Astrocyte of the spinal cord (primary cell): Measurements from ENCODE around the gene KLRC3.

Experiments used
- DNase-seq: peaks from one replicate; pipeline ENCODE4 v3.0.0; 2011; ENCODE audit warnings: low read depth, low spot score
- H3K4me3 ChIP-seq: 2 replicates; pipeline ENCODE4 v1.5.1; 2011; ENCODE audit warnings: low read depth, mild to moderate bottlenecking, low read length, moderate library complexity
- CTCF ChIP-seq: IDR thresholded peaks from 2 replicates; pipeline ENCODE4 v1.5.1; 2012; ENCODE audit warnings: low read depth, mild to moderate bottlenecking, low read length, inconsistent platforms
- in situ Hi-C: cut with HindIII; loops from 2 replicates; pipeline ENCODE4 v1.10.0; 2017; ENCODE audit warnings: low sequenced_read_pairs

The KLRC3 gene

GRCh38 chr12:10409392-10409791, 11.0 kb downstream of the KLRC3 start, which contains the start of gene KLRC4:
TSS of gene KLRC4 (minus strand) at chr12:10409757. CDS start at chr12:10409575, 182 bp downstream.
- DNase-seq: peak; percentile 67
- H3K4me3 ChIP-seq: no peak within 1 kb of the TSS
- in situ Hi-C loops: no loop called here

GRCh38 chr12:10408842-10409241, 11.6 kb downstream of the KLRC3 start:
- TF ChIP-seq CTCF: no peak
- H3K4me3 ChIP-seq: no peak overlapping the region
- no peak for DNase-seq
- in situ Hi-C loops: no loop called here

More at GRCh38 chr12:10409392-10409791, 11.0 kb downstream of the KLRC3 start, which contains the start of gene KLRC4:
- no peak for TF ChIP-seq CTCF

- in situ Hi-C loops: no loop called here
- TF ChIP-seq CTCF: no peak
- no peak overlapping the region for H3K4me3 ChIP-seq
- no peak for DNase-seq
Observed at GRCh38 chr12:10406725-10407124, 13.7 kb downstream of the KLRC3 start.

DNA sequence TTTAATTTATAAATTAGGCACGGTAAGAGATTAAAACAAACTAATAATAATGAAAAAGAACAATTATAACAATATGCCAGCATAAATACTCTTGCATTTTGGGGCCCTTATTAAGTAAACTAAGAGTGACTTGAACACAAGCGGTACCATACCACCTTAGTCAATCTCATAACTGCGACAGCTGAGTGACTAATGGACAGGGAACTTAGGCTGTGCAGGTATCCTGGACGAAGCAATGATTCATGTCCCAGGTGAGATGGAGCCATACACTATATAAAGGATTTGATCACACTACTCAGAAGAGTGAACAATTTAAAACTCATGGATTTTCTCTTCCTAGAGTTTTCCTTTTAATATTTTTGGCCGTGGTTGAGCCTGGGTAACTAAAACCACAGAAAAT, 15.1 kb downstream of the KLRC3 start:
- H3K4me3 ChIP-seq: no peak overlapping the region
- in situ Hi-C loops: no loop called here
- no peak for TF ChIP-seq CTCF

GRCh38 chr12:10404798-10405197, 15.6 kb downstream of the KLRC3 start:
- no peak overlapping the region for H3K4me3 ChIP-seq
- in situ Hi-C loops: no loop called here
- DNase-seq: no peak
- no peak for TF ChIP-seq CTCF

More for the DNA sequence above, 15.1 kb downstream of the KLRC3 start:
- no peak for DNase-seq

GRCh38 chr12:10400829-10401228, 19.6 kb downstream of the KLRC3 start:
- no peak for DNase-seq
- TF ChIP-seq CTCF: no peak
- H3K4me3 ChIP-seq: no peak overlapping the region
- in situ Hi-C loops: no loop called here

- no peak for DNase-seq
- no peak for TF ChIP-seq CTCF
- no peak overlapping the region for H3K4me3 ChIP-seq
- in situ Hi-C loops: no loop called here
Observed at GRCh38 chr12:10398168-10398567, 22.2 kb downstream of the KLRC3 start.
